HG03558 (cell line): ENCODE measurements around the gene S100A8.
"Not testable (repeated sequence)": the region's sequence is repeated elsewhere in the genome, so short reads cannot be mapped to it uniquely, and the experiment has no call there.

Experiments used
- ATAC-seq: cut with Tn5 transposase; IDR thresholded peaks from one replicate; pipeline ENCODE4 v1.9.1; 2021; ENCODE audit warnings: moderate number of reproducible peaks; ENCODE audit not compliant: unreplicated experiment; ENCODE audit errors: extremely low read depth

Gene S100A8

DNA sequence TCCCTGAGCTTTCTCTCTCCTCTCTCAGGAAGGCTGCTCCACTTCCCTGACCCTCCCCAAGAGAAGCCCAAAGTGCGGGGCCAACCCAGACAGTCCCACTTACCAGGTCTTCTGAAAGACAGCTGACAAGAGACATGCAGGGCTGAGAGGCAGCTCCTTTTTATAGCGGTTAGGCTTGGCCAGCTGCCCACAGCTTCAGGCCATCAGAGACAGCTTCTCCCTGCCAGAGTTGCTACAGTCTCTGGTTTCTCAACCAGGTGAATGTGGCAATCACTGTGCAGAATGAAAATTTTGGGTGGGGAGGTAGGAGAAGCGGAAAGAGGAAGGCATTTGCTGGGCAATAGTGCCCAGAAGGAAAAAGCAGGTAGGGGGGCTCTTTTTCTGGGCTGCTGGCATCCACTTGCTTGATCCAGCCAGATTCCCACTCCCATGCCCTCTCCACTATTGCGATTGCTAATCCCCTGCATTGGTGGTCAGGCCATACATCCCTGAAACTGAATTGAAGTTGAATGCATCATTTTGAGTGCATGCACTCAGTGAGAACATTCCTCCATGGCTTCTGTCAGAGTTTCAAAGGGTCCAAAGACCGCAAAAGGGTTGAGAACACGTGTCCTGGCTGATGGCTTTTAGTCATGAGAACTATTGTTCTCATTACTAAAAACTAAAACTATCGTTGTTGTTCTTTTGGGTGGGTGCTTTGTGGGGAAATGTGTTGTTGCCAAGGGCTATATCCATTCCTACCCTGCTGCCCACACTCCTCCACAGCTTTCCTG is at the start of gene S100A8:
Gene S100A8 (minus strand): TSS at position 136 of the 773 bp plus-strand sequence. CDS start 538 bp downstream, outside the sequence.
- no peak for ATAC-seq

DNA sequence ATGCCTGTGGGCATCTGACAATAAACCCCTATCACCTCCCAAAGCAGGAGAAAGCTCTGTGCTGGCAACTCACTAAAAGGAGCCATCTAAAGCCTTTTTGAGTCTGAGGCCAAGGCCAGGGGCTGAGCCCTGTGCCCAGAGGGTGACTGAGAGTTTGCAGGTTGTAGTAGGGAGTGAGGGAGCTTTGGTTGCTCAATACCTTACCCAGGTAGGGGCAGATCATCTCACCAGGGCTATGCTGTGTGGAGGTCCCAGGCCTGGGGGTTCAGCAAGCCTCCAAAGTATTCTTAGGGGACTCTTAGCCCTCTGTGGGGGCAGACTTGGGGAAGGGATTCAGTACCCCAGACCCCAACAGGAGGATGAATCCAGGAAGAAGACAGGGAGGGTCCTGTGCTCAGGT is 48.4 kb upstream of the S100A8 start:
- no peak for ATAC-seq

DNA sequence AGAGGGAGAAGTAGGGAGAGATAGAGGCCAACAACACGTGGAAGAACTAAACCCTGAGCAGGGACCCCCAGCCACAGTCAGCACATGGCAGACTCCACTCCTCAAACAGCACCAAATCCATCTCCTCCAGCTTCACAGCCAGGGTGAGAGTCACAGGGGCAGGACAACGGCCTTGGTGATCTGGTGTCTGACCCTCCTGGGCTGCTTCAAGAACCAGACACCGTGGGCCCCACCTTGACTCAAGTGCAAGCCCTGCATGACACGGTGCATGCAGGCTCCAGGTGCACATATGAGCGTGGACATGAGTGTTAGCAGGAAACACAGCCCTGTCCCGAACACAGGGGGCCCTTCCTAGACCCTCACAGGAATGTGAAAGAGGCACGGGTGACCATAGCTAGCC is 47.7 kb upstream of the S100A8 start:
- ATAC-seq: no peak

DNA sequence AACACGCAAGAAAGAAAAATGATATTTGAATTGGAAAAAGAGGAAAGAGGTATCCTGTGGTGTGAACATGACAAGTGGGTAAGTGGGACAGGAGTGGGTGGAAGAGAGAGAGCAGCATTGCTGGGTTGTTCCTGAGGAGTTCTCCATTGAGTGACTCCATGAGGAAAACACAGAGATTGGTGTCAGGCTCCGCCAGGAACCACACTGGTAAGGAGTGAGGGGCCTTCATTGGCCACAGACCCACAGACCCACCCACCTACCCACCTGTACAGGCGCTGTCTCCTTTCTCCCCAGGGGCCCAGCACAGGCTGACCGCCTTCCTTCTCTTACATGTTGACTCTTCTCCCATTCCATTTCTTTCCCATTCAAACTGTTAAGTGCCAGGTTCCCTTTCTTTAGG is 46.4 kb upstream of the S100A8 start:
- ATAC-seq: no peak

DNA sequence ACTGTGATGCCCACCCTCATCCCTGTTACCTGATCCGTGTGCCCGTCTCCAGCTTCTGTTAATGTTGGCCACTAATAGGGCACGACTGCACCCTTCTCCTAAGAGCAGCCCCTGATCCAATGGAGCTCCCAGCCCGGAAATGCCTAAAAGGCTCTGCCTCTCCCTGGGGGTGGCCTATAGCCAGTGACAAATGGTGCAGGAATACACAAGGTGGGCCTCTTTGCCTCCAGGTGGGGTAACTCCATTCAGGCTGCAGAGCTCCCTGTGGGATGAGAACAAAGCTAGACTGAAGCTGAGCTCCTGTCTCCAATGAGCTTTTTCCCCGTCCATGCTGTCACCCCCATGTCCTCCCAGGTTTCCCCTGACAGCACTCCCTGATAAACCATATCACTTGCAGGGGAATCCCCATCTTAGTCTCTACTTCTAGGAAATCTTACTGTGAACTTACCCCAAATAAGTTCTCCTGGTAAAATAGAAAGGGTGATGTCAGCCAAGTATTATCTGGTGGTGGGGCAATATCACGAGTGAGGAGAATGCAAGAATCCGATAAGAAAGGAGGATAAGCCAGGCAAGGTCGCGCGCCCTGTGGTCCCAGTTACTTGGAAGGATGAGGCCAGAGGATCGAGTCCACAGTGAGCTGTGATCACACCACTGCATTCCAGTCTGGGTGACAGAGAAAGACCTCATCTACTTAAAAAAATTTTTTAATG is 44.0 kb upstream of the S100A8 start:
- ATAC-seq: no peak

DNA sequence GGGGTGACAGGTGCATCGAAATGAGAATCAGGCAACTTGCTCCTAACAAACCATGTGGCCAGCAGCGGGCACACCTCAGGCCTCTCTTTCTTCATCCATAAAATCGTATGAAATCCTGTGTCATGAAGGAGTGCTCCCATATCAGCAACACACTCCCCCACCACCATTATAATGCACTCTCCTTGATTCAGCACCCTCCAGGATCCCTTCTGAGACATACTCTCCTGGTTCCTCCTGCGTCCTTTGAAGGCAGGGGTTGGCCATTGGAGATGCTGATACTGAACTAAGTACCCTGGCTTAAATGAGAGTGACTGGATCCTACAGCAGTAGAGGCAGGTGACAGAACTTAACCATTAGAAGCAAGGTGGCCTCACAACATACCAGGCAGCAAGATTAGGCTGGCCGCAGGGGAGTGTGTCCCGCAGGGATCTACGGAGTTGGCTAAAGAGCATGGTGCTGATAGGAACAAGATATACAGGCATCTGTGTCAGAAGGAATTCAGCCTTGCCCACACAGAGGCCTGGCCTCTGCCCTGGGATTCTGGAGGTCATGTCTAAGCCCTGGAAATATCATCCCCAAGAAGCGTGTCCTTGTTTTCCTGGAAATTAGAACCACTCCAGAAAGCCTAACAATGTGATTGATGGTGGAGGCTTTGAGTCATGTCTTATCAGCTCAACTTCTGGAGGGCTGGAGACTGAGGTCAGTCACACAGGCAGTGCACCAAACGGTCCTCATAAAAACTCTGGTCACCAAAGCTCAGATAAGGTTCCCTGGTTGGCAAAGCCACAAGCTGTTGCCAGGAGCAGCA is 42.2 kb upstream of the S100A8 start:
- ATAC-seq: no peak

DNA sequence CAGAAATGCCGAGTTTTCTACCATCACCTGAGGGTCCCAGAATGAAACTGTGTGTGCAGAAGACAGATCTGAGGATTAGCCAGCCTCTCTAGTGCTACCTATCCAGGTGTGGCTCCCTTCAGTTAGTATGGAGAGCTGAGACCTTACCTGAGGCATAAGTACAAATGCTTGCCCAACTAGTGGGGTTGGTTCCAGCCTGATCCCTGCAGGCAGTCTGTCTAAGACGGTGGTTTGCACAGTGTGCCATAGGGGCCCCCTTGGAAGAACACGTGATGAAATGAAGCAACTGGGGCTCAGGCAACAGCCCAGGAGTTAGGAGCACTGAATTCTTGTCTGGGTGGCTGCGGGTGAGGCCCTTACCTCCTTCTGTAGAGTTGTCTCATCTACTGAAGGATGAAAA is 41.1 kb upstream of the S100A8 start:
- no peak for ATAC-seq

DNA sequence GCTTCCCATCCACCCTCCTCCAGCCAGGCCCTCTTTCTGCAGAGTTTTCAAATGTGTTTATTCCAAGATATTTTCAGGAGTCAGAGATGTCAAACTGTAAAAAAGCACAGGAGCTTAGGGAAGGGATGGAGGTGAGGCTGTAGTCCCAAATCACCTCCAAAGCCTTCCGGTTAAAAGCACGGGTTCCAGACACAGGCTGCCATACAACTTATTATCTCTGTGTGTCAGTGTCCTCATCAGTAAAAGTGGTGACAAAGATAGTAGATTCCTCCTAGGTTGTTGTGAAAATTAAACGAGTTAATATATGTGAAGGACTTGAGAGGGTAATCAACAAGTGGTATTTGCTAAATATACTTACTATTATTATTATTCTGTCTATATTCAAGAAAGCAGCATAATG is 40.6 kb upstream of the S100A8 start:
- no peak for ATAC-seq

DNA sequence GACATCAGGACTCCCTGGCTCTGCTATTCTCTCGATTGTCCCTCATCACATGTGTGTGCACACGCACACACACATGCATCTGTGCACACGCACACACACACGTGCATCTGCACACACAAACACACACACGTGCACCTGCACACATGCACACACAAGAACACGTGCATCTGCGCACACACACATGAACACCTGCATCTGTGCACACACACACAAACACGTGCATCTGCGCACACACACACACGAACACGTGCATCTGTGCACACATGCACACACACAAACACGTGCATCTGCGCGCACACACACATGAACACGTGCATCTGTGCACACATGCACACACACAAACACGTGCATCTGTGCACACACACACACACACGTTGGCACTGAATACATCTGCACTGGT is 40.1 kb upstream of the S100A8 start:
- no peak for ATAC-seq

DNA sequence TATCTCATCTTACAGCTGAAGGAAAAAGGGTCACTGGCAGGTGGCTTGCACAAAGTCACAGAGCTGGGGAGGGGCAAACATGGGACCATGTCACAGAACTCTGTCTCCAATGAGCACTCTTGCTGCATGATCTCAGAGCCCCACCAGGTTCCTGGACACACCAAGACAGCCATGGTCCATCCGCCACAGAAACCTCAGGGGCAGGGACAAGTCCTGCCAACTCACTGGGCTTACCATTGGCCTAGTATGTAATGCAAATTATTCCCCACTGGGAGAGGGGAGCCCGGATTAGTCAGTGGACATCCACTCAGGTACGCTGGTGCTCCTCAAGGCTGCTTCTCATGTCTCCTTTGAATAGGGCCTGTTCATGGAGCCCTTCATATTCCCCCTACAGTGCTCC is 39.7 kb upstream of the S100A8 start:
- ATAC-seq: no peak

DNA sequence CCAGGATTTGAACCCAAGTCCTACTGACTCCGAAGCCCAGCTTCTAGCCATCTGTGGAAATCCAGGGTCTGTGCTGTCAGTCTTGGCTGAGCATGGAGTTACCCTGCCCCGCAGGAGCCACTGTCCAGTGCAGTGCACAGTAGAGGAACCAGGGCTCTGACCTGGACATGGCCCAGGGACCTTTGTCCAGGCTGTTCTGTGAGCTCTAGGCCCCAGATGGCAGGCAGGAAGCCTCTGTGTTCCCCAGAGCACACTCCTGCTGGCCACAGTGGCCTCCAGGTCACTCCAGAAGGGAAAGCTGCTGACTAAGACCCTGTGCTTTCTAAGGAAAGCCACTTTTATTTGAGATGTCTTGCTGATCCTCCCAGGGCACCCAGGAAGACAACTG is 39.3 kb upstream of the S100A8 start:
- ATAC-seq: no peak

DNA sequence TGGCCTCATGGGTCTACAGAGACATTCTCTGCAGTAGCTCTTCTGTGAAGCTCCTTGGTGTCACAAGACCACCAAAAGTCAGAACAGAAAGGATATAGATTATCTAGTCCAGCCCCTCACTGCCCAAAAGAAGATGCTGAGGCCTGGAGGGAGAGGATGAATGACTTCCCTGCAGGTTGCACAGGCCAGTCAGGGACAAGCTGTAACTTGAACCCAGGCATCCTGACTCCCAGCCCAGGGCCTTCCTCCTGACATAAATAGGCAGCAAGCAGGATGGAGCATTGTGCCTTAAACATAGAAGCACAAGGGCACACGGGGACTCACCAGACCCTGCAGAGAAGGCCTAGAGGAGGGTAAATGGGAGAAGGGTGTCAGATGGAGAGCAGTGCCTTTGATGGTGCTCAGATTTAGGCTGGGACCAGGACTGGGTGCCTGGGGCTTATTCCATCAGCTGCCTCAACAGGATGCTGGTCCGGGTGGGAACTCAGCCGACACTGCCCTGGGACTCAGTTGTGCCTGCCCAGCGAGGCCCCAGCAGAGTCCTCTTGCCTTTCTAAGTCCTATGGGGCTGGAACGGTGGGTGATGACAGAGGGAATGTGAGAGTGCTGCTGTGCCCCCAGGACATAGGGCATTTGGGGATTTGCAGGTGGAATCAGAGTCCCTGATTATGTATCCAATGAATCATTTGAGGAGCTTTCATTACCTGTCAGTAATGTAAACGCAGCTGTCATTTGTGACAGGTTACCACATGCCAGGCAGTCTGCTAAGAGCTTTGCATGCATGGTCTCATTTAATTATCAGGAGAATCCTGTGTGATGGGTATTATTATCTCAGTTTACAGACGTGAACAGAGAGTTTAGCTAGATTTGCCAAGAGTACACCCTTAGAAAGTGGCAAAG is 38.6 kb upstream of the S100A8 start:
- ATAC-seq: no peak

DNA sequence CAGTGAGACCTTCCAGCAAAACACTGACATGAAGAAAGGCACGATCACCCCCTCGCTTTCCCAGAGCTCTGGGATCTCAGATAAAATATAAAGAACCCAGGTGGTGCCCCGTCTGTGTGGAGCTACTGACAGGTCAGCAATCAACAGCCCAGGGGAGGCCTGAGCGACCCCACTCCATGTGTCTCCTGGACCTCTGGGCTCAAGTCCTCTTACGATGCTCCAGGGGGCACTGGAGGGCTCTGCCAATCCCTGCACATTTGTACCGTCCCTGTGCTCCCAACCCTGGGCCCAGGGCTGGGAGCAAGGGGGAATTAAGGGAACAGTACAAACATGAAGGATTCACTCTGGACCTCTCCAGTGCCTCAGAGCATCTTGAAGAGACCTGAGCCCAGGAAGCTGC is 37.9 kb upstream of the S100A8 start:
- no peak for ATAC-seq

DNA sequence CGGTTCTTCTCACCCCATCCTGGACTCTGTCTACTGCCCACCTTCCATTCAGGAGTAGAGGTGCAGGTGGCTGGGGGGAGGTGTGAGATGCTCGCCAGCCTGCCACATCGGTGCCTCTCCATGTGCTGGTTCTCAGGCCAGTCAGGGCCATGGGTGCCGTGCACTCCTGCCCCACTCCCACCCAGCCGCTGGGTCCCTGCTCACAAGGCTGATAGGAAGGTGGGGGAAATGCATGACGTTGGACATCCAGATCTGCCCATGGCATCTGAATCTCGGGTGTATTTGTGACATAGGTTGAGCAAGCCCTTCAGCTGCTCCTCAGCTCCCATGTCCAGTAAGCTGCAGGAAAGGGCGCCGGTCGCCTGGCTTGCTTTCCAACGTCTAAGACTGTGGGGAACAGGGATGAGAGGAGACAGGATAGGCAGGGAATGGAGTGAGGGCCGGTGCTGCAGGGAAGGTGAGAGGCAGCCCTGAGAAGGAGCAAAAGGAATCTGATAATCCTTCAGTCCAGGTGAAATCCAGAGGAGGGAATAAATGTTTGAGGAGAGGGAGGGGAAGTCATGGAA is 37.3 kb upstream of the S100A8 start:
- no peak for ATAC-seq

DNA sequence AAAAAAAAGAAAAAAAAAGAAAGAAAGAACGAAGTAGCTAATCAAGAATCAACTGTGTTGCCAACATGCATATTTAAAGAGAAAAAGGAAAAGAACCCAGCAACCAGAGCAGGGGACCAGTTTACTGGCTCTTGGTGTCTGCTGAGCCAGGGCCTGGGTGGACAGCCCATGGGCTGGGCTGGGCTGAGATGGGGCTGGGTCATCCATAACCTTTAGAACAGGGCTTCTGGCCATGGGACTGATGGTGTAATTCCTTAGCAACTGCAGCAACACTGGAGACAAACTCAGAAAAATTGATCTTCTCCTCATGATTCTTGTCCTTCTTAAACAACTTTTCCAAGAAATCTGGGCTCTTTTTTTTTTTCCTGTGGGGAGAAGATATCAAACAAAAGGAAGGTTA is 35.9 kb upstream of the S100A8 start:
- ATAC-seq: no peak

DNA sequence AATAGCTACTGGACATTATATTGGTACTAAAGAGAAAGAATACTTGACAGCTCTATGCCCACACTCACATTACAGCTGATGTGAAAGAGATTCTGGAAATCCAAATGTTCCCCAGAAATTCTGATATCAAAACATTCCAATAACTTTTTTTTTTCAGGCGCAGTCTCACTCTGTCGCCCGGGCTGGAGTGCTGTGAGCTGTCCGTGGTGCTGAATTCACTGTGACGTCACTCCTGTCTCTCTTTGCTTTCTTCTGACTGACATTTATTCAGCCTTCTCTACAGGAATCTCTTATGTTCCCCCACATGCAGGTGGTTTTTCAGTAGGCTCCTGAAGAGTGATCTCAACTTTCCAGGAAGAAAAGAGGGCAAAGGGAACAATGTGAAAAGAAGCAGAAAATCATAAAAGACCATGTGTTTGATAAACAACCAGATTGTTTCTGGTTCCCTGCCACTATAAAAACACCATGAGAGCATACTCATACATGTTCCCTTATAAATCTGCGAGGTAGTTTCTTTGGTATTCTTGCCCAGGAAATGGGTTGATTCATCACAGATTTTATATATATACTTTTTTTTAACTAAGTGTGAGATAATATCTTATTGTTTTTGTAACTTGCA is 31.7 kb upstream of the S100A8 start:
- ATAC-seq: no peak

DNA sequence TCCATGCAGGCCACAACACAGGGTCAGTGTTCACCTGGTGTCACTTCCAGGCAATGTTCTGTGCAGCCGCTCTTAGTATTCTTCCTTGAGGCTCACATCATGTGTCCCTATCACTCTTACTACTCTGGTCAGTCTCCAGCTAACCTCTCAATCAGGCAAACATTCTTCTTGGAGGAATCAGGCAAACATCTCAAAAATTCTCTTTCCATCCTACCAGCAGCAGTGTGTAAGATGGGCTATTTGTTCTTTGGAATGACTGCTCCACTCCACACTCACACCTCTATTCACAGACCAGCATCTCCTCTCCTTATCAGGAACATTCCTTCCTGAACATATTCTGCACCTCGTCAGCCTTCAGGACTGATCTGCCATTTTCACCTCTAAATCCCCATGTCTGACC is 29.4 kb upstream of the S100A8 start:
- ATAC-seq: no peak

DNA sequence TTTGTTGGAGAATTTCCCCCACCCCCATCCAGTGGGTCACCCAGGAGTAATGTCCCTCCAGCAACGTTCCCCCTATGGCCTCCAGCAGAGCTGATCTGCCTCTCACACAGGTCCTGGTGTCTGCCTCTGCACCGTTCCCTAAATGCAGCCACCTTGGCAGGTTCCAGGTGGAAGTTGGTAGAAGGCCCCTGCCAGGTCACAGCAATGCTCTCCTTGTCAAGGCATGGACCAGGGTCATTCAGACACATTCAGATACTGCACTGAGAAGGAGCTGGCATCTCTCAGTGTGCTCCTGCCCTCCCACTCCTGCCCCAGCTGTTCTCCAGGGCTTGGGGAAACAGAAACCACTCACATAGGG is 28.5 kb upstream of the S100A8 start:
- not testable (repeated sequence) for ATAC-seq

DNA sequence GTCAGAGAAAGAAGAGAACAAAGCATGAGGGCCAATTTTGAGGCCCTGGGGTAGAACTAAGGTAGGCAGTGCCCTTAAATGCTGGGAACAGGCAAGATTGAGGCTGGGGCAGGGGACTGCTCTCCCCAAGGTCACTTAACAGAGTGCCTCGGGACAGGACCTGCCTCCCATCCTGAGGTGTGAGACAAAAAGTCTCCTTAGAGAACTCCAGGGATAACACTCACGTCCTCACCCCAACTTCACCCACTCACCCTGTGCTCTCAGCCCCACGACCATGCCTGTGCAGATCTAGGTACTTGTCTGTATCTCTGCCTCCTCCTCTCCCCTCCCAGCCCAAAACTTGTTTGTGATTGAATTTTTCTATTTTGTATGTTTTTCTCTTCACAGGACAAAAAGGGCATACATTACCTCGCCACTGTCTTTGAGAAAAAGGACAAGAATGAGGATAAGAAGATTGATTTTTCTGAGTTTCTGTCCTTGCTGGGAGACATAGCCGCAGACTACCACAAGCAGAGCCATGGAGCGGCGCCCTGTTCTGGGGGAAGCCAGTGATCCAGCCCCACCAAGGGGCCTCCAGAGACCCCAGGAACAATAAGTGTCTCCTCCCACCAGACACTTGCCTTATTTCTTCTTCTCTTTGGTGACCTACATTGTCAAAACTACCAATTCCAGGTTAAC is 28.0 kb upstream of the S100A8 start:
- ATAC-seq: not testable (repeated sequence)
